ENCODE measurements around the gene OR6S1.

Gene OR6S1

GRCh38 chr14:20641591-20641990 is at the start of gene OR6S1:
Gene OR6S1 (minus strand): TSS chr14:20641691. CDS start chr14:20641691, 0 bp downstream.
- no peak for FAIRE-seq

GRCh38 chr14:20690848-20691640 is 49.6 kb upstream of the OR6S1 start:
- peak; percentile 95 for FAIRE-seq

GRCh38 chr14:20688167-20688839 is 46.8 kb upstream of the OR6S1 start, which contains the start of gene ANG:
Gene ANG (plus strand): TSS chr14:20688764. CDS start chr14:20693565, 4,801 bp downstream.
- FAIRE-seq = no peak

- FAIRE-seq = no peak
Observed at GRCh38 chr14:20687362-20688166, 46.1 kb upstream of the OR6S1 start.

- FAIRE-seq = no peak
Observed at GRCh38 chr14:20686386-20687143, 45.1 kb upstream of the OR6S1 start.

GRCh38 chr14:20684662-20685456 is 43.4 kb upstream of the OR6S1 start:
- FAIRE-seq = no peak

GRCh38 chr14:20683891-20684661 is 42.6 kb upstream of the OR6S1 start, which contains the start of gene RNASE4:
Gene RNASE4 (plus strand): TSS chr14:20684560. CDS start chr14:20699372, 14,812 bp downstream.
- FAIRE-seq = no peak

- no peak for FAIRE-seq
Observed at GRCh38 chr14:20683125-20683890, 41.8 kb upstream of the OR6S1 start.

- no peak for FAIRE-seq
Observed at GRCh38 chr14:20682435-20683124, 41.1 kb upstream of the OR6S1 start.

- FAIRE-seq = no peak
Observed at GRCh38 chr14:20682127-20682434, 40.6 kb upstream of the OR6S1 start.

GRCh38 chr14:20681348-20682126 is 40.0 kb upstream of the OR6S1 start:
- FAIRE-seq = no peak

GRCh38 chr14:20680843-20681347 is 39.4 kb upstream of the OR6S1 start:
- no peak for FAIRE-seq

- no peak for FAIRE-seq
Observed at GRCh38 chr14:20680363-20680762, 38.9 kb upstream of the OR6S1 start.

- FAIRE-seq = no peak
Observed at GRCh38 chr14:20679907-20680306, 38.4 kb upstream of the OR6S1 start.

GRCh38 chr14:20676072-20676471 is 34.6 kb upstream of the OR6S1 start:
- no peak for FAIRE-seq

GRCh38 chr14:20675669-20676068 is 34.2 kb upstream of the OR6S1 start:
- FAIRE-seq = no peak

GRCh38 chr14:20671597-20672283 is 30.2 kb upstream of the OR6S1 start:
- no peak for FAIRE-seq

GRCh38 chr14:20668969-20669368 is 27.5 kb upstream of the OR6S1 start:
- no peak for FAIRE-seq

Measured in A204.1 (cell line).